T-helper 2 cell treated with Interferon-gamma antibody and Interleukin-4, amounts not matched to agents 5 μg/mL and 100 μg/mL, for 36 hours (primary cell): ENCODE data around the gene SNED1.

Experiments used
- DNase-seq: peaks from one replicate; pipeline ENCODE4 v3.0.0; 2021; ENCODE audit warnings: low spot score
- H3K27ac Mint-ChIP-seq: one replicate; pipeline ENCODE4 v1.8.0; 2021; ENCODE audit warnings: mild to moderate bottlenecking, mixed read lengths
- H3K27me3 Mint-ChIP-seq: one replicate; pipeline ENCODE4 v1.8.0; 2021; ENCODE audit warnings: low read depth, mixed read lengths
- H3K36me3 Mint-ChIP-seq: one replicate; pipeline ENCODE4 v1.8.0; 2021; ENCODE audit warnings: low read depth, mixed read lengths
- H3K4me1 Mint-ChIP-seq: one replicate; pipeline ENCODE4 v1.8.0; 2021; ENCODE audit warnings: low read depth, mixed read lengths
- H3K4me3 Mint-ChIP-seq: one replicate; pipeline ENCODE4 v1.8.0; 2022; ENCODE audit warnings: mild to moderate bottlenecking, moderate library complexity, mixed read lengths
- H3K9me3 Mint-ChIP-seq: one replicate; pipeline ENCODE4 v1.8.0; 2021; ENCODE audit warnings: mixed read lengths

SNED1 gene

DNA sequence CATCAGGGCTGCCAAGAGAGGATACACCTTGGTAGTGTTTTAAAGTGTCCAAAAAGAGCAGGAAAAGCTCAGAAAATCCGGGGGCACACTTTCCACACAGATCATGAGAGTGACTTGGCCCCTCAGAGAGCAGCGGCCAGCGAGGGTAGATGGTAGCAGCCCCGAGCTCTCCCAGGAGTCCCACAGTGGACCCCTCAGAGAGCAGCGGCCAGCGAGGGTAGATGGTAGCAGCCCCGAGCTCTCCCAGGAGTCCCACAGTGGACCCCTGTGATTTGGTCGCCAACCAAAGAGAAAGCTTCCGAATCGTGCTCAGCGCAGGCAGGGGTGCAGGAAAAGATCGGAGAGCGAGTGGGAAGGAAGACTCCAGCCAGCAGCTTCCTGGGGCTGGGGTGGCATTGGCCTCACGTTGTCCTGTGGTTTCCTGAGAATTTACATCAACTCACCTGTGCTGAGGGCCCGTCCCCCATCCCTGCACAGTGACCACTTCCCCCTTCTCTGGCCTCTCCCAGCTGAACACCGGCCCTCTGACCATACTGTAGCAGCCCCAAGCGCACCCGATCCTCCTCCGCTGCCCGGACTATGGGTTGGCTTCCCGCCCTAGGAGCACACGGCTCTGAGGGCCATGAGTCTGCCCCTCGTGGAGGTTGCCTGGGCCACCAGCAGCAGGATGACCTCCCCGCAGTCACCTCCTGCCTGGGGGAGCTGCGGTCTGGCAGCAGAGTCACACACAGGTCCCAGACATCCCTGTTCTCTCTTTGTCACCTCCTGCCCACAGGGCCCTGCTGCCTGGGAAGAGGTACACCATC, 69.9 kb downstream of the SNED1 start:
- Mint-ChIP-seq H3K36me3 (no peaks in the 10 kb centered on the region), H3K27ac (no peak overlapping the region)

DNA sequence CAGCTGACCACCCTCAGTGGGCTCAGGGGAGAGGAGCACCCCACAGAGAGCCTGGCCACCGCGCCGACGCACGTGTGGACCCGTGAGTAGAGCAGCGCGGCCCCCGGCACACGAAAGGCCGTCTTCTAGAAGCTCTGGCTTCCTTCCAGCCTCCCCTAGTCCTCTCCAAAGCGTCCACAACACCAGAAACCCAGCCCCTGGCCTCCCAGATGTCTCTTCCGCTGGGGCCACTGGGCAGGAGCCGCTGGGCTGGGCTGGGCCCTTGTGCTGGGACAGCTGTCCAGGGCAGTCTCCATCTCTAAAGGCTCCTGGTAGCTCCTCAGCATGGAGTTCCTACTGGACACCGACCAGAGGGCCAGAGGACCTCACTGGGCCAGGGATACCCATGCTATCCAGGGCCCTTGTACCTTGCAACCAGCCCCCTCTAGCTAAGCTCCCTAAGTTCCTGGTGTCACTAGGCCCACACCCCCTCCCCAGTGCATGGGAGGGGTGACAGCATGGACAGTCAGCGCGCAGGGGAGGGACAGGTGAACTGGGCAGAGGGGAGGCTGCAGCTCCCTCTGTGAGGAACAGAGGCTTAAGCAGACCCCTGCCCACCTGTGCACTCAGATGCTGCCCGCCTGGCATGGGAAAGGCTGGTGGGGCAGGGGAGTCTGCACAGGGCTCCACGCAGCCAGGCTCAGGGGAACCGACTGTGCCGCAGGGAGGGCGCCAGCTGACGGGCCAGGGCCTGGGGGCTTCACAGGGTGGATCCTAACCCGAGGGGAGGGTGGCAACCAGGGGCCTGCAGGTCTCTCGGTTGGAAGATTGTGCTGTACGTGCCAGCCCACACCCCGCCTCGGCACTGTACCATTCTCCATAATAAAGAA, 70.8 kb downstream of the SNED1 start:
- Mint-ChIP-seq H3K4me3 (no peak overlapping the region), H3K36me3 (no peaks in the 10 kb centered on the region), H3K27ac (no peak overlapping the region), H3K4me1 (no peaks in the 10 kb centered on the region), H3K9me3 (no peaks in the 10 kb centered on the region), H3K27me3 (no peaks in the 10 kb centered on the region)
- no peak for DNase-seq

More for the DNA sequence above, 69.9 kb downstream of the SNED1 start:
- DNase-seq, result no peak
- Mint-ChIP-seq H3K4me3 (no peak overlapping the region), H3K27me3 (no peaks in the 10 kb centered on the region), H3K9me3 (no peaks in the 10 kb centered on the region), H3K4me1 (no peaks in the 10 kb centered on the region)

DNA sequence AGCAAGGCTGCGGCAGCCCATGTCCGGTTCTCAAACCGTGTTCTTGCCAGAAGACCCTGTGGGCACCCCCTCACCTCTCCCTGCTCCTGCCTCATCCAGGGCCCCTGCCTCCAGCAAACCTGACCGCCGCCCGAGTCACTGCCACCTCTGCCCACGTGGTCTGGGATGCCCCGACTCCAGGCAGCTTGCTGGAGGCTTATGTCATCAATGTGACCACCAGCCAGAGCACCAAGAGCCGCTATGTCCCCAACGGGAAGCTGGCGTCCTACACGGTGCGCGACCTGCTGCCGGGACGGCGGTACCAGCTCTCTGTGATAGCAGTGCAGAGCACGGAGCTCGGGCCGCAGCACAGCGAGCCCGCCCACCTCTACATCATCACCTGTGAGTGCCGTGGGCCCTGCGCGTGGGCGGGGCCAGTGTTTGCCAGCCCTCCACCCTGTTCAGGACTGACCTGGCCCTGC, 71.4 kb downstream of the SNED1 start:
- no peaks in the 10 kb centered on the region for H3K36me3 Mint-ChIP-seq
- DNase-seq, result no peak
- H3K4me1 Mint-ChIP-seq, result no peaks in the 10 kb centered on the region
- H3K4me3 Mint-ChIP-seq, result no peak overlapping the region
- H3K27me3 Mint-ChIP-seq, result no peaks in the 10 kb centered on the region
- H3K27ac Mint-ChIP-seq, result no peak overlapping the region
- H3K9me3 Mint-ChIP-seq, result no peaks in the 10 kb centered on the region

DNA sequence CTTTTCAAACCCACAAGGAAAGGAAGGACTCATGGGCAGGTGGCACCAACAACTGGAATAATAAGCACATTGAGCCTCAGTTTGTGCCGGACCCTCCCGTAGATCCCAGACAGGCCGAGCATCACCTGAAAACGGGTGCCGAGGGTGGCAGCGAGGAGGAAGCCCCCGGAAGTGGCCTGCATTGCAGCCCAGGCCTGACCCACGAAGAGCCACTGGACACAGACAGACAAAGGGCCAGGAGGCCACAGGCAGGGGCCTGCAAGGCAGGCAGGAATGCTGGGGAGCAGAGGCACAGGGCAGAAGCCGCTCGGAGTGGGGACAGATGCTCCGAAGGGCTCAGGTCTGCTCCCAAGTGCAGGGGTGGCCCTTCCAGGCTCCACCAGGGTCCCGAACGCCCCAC, 71.9 kb downstream of the SNED1 start:
- Mint-ChIP-seq H3K4me1 (no peaks in the 10 kb centered on the region), H3K4me3 (no peak overlapping the region), H3K36me3 (no peaks in the 10 kb centered on the region), H3K9me3 (no peaks in the 10 kb centered on the region), H3K27me3 (no peaks in the 10 kb centered on the region), H3K27ac (no peak overlapping the region)
- no peak for DNase-seq

DNA sequence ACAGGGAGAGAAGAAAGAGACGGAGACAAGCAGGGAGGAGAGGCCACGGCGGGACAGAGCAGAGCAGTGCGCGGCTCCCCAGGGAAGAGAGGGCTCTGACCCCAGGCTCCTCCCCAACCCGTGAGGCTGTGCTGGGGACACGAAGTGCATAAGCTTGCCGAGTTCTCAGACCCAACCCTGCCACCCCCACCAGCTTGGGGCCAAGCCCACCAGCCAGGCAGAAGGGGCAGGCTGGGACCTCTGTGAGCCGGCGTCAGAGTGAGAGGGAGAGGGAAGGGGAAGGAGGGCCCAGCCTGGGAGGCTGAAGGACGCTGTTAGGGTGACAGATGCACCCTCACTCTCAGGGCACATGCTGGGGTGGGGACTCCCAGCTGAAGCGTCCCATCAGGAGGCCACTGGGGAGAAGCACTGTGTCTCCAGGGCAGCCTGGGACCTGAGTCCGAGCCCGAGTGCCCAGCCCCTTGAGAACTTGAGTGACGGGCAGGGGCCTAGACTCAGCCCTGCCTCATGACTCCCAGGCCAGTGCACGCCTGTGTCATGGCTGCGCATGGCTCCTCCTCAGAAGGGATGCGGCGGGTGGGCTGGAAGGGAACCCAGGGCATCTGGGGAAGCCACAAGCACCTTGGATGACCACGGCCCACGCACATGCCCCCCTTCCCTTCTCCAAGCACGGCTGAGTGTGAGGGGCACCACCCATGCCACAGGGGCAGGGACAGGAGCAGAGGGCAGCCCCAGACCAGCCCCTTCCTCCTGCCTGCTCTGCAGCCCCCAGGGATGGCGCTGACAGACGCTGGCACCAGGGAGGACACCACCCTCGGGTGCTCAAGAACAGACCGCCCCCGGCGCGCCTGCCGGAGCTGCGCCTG, 72.6 kb downstream of the SNED1 start:
- Mint-ChIP-seq H3K4me1 (no peaks in the 10 kb centered on the region), H3K36me3 (peaks cover 2% of the 10 kb centered on the region), H3K27ac (no peak overlapping the region), H3K9me3 (no peaks in the 10 kb centered on the region), H3K4me3 (no peak overlapping the region), H3K27me3 (no peaks in the 10 kb centered on the region)
- DNase-seq, result no peak

DNA sequence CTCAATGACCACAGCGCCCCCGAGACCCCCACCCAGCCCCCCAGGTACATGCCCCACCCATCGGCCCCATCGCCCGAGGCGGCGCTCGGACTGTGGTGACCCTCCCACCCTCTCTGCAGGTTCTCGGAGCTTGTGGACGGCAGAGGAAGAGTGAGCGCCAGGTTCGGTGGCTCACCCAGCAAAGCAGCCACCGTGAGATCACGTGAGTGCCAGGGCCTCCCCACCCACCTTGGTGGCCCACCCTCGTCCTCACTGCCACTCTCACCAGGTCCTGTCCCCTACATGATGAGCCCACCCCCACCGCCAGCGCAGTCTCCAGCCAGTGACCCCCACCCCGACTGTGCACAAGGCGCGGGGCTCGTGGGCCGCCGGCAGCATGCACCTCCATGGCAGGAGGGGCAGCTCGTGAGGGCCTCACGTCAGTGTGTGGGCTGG, 73.3 kb downstream of the SNED1 start:
- no peak for DNase-seq
- peaks cover 2% of the 10 kb centered on the region for H3K36me3 Mint-ChIP-seq
- H3K9me3 Mint-ChIP-seq, result no peaks in the 10 kb centered on the region
- no peak overlapping the region for H3K27ac Mint-ChIP-seq
- H3K4me1 Mint-ChIP-seq, result no peaks in the 10 kb centered on the region
- no peaks in the 10 kb centered on the region for H3K27me3 Mint-ChIP-seq
- H3K4me3 Mint-ChIP-seq, result no peak overlapping the region

DNA sequence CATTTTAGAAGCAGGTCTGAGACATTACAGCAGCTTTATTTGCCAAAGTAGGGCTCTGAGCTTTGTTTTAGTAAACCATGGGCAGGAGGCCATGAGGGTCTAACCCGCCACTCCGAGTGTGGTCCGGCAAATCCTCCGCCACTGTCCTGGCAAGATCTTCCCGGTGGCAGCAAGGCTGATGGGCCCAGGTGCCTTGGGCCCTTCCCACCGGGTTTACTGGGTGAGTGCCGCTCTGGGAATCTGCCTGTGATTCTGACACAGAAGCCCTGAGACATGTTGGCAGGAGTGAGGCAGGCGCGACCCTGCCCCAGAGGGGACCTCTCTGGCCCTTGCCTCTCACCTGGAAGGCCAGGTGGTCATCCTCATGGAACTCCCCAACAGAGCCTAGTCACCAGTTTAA, 73.7 kb downstream of the SNED1 start:
- Mint-ChIP-seq H3K27ac (no peak overlapping the region), H3K9me3 (no peaks in the 10 kb centered on the region), H3K36me3 (peaks cover 2% of the 10 kb centered on the region), H3K4me3 (no peak overlapping the region), H3K27me3 (no peaks in the 10 kb centered on the region), H3K4me1 (no peaks in the 10 kb centered on the region)
- no peak for DNase-seq

DNA sequence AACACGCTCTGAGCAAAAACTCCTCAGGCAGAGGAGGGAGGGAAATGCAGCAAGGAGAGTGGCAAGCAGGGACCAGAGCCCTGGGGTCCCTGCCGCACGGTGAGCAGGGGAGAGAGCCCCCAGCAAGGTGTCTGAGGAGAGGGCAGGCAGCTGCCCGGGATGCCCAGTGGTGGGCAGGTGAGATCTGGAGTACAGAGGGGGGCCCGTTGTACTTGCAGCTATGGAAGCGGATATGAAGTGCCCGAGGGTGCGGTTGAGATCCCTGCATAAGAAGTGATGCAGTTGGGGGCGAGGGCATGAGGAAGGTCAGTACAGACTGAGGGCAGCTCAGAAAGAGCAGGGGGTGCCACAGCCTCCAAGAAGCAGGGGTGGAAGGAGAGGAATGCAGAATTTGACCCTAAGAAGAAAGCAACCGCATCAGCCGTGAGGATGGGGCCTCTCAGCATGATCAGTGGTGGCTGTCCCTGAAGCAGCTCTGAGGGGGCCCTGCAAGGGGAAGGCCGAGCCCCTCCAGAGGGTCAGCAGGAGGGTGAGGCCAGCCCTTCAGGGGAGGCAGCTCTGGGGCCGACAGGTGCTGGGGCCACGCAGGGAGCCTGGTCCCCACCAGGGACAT, 74.2 kb downstream of the SNED1 start:
- Mint-ChIP-seq H3K27me3 (no peaks in the 10 kb centered on the region), H3K4me1 (no peaks in the 10 kb centered on the region), H3K36me3 (peaks cover 2% of the 10 kb centered on the region), H3K27ac (no peak overlapping the region), H3K9me3 (no peaks in the 10 kb centered on the region), H3K4me3 (no peak overlapping the region)
- DNase-seq, result no peak

DNA sequence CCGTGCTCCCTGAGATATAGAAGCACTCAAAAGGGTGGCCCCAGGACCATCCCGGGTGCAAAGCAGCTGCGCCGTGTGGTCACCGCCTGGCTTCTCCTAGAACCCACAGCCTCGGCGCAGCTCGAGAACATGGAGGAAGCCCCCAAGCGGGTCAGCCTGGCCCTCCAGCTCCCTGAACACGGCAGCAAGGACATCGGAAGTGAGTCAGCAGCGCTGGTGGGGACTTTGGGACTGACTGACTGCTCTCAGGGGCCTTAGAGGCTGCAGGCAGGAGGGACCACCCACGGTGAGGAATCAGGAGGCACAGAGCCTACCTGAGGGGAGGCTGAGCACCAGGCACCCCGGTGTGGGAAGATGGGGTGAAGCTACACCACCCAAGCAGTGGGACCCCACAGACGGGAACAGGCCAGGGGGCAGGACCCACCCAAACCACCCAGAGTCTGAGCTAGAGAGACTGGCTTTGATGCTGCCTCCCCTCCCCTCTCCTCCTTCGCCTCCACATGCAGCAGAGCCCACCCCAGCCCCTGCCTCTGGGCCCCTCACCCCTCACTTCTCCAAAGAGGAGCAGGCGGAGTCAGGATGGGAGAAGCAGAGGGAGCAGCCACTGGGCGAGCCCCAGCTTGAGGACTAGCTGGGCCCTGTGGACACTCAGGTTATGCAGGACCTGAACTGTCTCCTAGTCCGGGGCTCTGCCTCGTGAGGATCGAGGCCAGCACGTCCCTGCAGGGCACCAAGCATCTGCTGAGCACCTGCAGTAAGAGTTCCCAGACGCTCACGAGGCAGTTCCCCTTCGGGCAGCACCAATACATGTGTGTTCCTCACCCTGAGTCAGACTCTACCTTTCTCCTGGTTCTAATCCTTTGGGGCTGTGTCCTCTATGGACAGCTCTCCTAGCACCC, 75.0 kb downstream of the SNED1 start:
- Mint-ChIP-seq H3K27me3 (no peaks in the 10 kb centered on the region), H3K4me1 (no peaks in the 10 kb centered on the region), H3K27ac (no peak overlapping the region), H3K4me3 (no peak overlapping the region), H3K36me3 (peaks cover 2% of the 10 kb centered on the region), H3K9me3 (no peaks in the 10 kb centered on the region)
- DNase-seq, result no peak

DNA sequence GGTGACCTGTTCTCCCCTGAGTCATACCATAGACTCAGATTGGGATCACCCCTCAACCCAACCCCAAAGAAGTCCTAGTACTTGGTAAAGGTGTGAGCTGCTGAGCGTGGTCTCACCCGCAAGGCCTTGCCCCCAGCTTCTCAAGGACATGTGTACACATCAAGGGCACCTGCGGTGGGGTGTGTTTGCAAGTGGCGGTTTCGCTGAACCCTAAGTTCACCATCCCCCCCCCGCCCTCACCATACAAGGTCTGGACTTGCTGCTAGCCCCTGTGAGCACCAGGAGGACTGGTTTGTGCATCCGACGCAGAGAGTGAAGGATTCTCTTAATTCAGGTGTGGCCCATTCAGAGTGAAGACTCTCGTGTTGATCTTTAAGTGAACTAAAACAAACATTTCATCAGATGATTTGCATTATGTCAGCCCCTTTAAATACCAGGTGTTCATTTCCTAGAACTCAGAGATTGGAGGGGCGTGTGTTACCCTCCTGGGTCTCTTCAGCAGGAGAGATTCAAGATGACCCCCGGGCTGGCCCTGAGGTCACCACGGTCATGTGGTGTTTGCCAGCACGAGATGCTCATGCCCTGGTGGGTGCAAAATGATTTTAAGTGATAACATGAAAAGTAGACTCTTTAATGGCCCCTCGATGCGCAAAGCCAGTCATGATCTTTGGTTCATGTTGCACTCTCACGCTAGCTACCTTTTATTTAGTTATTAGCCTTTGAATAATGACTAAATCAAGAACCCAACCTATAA, 75.8 kb downstream of the SNED1 start:
- H3K4me1 Mint-ChIP-seq, result no peaks in the 10 kb centered on the region
- H3K9me3 Mint-ChIP-seq, result no peaks in the 10 kb centered on the region
- H3K4me3 Mint-ChIP-seq, result no peak overlapping the region
- H3K27me3 Mint-ChIP-seq, result no peaks in the 10 kb centered on the region
- peaks cover 2% of the 10 kb centered on the region for H3K36me3 Mint-ChIP-seq
- no peak for DNase-seq
- H3K27ac Mint-ChIP-seq, result no peak overlapping the region

DNA sequence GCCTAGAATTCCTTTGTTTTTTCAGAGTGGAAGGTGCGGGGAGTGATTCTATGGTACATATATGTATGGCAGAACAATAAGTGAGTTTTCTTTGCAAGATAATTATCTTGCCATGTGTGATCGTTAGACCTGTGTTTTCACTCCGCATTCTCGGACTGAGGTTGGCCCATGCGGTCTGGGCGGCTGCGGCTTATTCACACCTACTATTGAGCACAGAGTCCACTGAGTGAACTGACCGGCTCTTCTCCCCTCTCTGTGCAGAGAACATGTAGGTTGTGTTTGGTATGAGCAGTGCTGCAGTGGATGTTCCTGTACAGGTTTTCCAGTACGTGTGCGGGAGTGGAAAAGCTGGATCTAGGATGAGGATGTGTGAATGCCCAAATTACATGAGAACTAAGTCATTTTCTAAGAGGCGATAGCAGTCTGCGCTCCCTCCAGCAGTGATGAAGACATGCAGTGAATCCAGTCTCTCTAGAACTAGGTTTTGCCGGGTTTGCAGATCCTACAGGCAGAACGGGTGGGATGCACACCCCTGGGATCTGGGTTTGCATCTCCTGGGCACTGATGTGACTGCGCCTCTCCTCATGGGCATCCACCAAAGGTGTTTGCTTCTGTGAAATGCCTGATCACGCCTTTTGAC, 76.6 kb downstream of the SNED1 start:
- H3K27ac Mint-ChIP-seq, result no peak overlapping the region
- no peaks in the 10 kb centered on the region for H3K27me3 Mint-ChIP-seq
- DNase-seq, result no peak
- H3K9me3 Mint-ChIP-seq, result no peaks in the 10 kb centered on the region
- no peak overlapping the region for H3K4me3 Mint-ChIP-seq
- peaks cover 2% of the 10 kb centered on the region for H3K36me3 Mint-ChIP-seq
- no peaks in the 10 kb centered on the region for H3K4me1 Mint-ChIP-seq
